HG03097 (cell line): ENCODE measurements around the gene LRRC4.

Experiments used
- ATAC-seq: cut with Tn5 transposase; IDR thresholded peaks from one replicate; pipeline ENCODE4 v1.9.1; 2021; ENCODE audit not compliant: unreplicated experiment, low FRiP score

The LRRC4 gene

DNA sequence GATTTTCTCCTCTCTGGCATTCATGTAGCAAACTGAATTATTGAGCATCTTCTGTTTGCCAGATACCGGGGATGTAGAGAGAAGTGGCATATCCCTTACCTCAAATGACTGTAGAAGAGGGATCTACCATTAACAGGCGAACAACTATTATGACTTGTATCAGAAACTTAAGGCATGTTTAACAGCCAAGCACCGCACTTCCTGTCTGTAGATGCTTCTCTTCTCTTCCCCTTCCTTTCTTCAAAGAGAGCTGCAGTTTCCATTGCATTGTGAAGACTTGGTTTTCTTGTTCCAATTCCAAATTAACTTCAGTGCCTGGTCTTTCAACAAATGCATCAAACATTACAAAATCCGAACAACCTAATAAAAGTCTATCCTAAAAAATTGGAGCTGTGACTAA is 49.3 kb downstream of the LRRC4 start:
- ATAC-seq, result no peak

DNA sequence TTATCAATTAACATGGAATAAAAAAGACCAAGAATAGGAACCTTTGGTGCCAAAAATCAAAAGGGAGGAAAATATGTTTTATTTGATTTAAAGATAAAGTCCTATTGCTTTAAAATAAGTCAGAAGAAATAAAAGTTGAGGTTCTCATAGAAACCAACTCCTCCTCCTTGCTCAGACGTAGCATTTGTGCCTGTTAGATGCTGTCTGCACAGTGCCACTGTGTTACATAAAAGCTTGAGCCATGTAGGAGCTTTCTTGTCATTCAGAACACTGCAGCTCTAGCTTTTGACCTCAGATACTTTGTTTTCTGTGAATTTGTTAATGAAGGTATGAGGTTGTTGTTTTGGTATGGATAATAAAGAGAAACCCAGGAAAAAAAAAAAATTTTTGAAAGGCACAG is 50.3 kb downstream of the LRRC4 start:
- ATAC-seq, result no peak

DNA sequence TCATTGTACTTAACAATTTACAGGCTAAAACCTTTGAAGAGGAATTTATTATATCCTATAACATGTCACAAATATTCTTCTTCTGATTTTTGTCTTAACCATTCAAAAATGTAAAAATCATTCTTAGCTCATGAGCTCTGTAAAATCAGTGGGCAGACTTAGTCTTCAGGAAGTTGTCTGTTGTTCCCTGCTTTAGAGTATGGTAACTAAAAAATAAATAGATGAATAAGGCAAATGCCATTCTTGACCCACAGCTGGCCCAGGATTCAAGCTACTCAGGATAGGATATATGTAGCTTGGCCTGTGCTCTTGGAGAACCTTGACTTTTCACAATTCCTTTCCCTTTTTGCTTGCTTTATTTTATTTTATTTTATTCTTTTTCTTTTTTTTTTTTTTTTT is 51.5 kb downstream of the LRRC4 start:
- no peak for ATAC-seq

DNA sequence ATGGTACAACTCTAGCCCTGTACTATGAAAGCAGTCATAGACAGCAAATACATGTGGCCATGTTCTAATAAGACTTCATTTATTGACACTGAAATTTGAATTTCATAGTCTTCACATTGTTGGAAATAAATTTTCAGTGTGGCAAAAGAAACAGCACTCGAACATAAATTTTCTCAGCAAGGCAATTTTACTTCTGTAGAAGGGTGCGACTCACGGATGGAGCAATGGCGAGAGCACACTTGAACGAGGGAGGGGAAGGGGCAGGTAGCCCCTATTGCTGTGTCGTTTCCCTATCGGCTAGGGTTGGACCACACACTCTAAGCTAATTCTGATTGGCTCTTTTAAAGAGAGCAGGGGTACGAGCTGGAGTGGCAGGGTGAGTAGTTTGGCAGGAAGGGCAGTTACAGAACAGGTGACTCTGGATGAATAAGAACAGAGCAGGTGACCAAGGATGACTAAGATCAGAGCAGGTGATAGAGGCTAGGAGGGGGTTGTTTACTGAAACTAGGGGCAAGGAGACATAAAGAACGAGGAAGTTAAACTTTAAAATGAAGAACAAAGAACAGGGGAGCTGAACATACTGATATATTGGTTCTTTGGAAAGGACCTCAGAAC is 52.0 kb downstream of the LRRC4 start:
- ATAC-seq, result no peak

DNA sequence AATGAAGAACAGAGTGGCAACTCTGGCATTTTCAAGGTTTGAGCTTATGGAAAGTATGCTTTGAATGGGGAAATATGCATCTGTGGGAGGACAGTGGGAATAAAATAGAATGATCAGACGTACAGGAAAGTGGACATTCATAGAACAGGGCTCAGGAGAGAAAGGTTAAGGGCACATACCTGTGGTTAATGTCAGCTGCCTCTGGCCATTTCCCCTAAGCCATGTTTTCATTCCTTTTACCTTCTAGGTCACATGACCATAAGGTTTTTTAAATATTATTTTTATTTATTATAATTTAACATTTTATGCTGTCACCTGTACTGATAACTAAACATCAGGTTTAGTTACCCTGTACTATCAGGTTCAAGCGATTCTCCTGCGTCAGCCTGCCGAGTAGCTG is 52.8 kb downstream of the LRRC4 start:
- no peak for ATAC-seq
